PFSK-1 (cell line): ENCODE data around the gene SNX9.

Experiments used
- POLR2AphosphoS5 ChIP-seq: IDR thresholded peaks from 2 replicates; pipeline ENCODE4 v1.6.1; 2012; ENCODE audit warnings: low read depth, mild to moderate bottlenecking, control low read depth, low read length, moderate library complexity
- REST ChIP-seq, 2 experiments: IDR thresholded peaks; 2 replicates each; pipeline versions ENCODE4 v1.6.1 to v1.8.0; 2011 to 2012; ENCODE audit warnings: low read depth in 2 of 2, low read length in 2 of 2, control low read depth in 1 of 2, inconsistent platforms in 1 of 2, mild to moderate bottlenecking in 1 of 2, moderate library complexity in 1 of 2; ENCODE audit not compliant: insufficient read depth in 1 of 2
- SIN3A ChIP-seq: IDR thresholded peaks from 2 replicates; pipeline ENCODE4 v1.6.1; 2012; ENCODE audit warnings: mild to moderate bottlenecking, low read length, moderate library complexity, borderline replicate concordance; ENCODE audit not compliant: insufficient read depth
- TAF1 ChIP-seq: IDR thresholded peaks from 2 replicates; pipeline ENCODE4 v1.6.1; 2012; ENCODE audit warnings: low read length, control low read depth, borderline replicate concordance; ENCODE audit not compliant: insufficient read depth

GRCh38 chr6:157943964-157944283 is 120.9 kb downstream of the SNX9 start:
- TF ChIP-seq POLR2AphosphoS5 (no peak), REST (IDR thresholded peaks at IDR 0.05; ENCODE audit: insufficient read depth in 1 of 2, low read depth in 2 of 2, low read length in 2 of 2) (no peak), TAF1 (no peak), SIN3A (no peak)
